Effector memory CD8-positive, alpha-beta T cell (primary cell): ENCODE results near the gene IQCF2.

Experiments used
- ATAC-seq: fragments of 150-1000 bp; cut with Tn5 transposase; replicated peaks from 2 replicates; pipeline ENCODE4 v1.10.0; 2021; ENCODE audit warnings: mild to moderate bottlenecking, moderate library complexity
- DNase-seq, 3 experiments: peaks; one replicate each; pipeline ENCODE4 v3.0.0; 2021
- H3K27ac Mint-ChIP-seq, 2 donors: one replicate each; pipeline ENCODE4 v1.8.0; 2022; ENCODE audit warnings: mild to moderate bottlenecking in 2 of 2, mixed read lengths in 2 of 2, moderate library complexity in 2 of 2
- H3K27me3 Mint-ChIP-seq, 2 donors: one replicate each; pipeline ENCODE4 v1.8.0; 2022; ENCODE audit warnings: mixed read lengths in 2 of 2
- H3K36me3 Mint-ChIP-seq: one replicate; pipeline ENCODE4 v1.8.0; 2022; ENCODE audit warnings: mild to moderate bottlenecking, moderate library complexity, mixed read lengths; ENCODE audit not compliant: insufficient read depth
- H3K4me1 Mint-ChIP-seq, 2 donors: one replicate each; pipeline ENCODE4 v1.8.0; 2022; ENCODE audit warnings: low read depth in 2 of 2, mixed read lengths in 2 of 2
- H3K4me3 Mint-ChIP-seq, 2 donors: one replicate each; pipeline ENCODE4 v1.8.0; 2022; ENCODE audit warnings: mild to moderate bottlenecking in 2 of 2, mixed read lengths in 2 of 2, moderate library complexity in 2 of 2
- H3K9me3 Mint-ChIP-seq, 2 donors: one replicate each; pipeline ENCODE4 v1.8.0; 2022; ENCODE audit warnings: mixed read lengths in 2 of 2
- total RNA-seq, 9 experiments: gene quantifications; one replicate each; lab custom pipeline; 2026; lab: John Stamatoyannopoulos, UW

The IQCF2 gene
- 0 reads per million in 9 experiments for total RNA-seq

DNA sequence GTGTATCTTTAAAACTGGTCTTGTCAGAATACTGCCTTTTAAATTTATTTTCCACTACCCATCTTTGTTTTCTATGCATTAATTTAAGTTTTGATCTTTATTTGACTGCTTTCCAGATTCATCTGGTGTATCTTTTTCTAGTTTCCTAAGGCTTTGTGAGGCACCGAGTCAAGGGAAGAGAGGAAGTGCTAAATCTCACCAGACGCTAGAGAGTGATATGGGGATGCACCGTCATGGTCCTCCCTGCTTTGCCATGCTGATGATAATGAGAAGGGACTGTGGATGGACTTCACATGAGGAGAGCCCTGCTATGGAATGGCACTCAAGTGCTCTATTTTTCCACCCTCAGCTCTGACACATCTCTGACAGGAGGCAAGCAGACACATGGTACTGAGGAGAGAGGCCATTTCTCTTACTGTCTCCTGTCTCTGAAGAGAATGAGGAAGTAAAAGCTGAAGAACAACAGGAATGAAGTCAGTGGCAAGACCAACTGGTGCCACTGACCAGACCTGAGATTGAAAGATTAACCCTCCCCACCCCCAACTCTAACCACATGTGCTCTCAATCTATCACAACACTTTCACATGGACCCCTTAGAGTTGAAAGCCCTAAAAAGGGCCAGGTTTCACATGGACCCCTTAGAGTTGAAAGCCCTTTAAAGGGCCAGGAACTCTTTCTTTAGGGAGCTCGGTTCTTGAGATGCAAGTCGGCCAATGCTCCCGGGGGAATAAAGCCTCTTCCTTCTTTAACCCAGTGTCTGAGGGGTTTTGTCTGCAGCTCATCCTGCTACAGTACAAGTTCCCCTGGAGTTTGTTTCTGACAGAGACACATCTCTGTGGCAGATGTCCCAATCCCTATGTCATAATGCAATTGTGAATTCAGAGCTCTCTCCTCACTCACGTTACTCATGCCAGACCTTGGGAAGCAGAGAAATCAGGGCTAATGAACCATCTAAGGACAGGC lies at the start of gene IQCF2:
TSS of gene IQCF2 (plus strand) at position 913 of the 963 bp plus-strand sequence. CDS start 52 bp downstream, outside the sequence.
- Mint-ChIP-seq H3K36me3 (no peaks in the 10 kb centered on the region), H3K27me3 (peaks cover 25 to 34% of the 10 kb centered on the region in 2 donors), H3K4me1 (peaks cover 0 to 3% of the 10 kb centered on the region in 2 donors), H3K4me3 (no peak within 1 kb of the TSS), H3K9me3 (no peaks in the 10 kb centered on the region), H3K27ac (no peak within 1 kb of the TSS)
- no peak for ATAC-seq
- DNase-seq: no peak

DNA sequence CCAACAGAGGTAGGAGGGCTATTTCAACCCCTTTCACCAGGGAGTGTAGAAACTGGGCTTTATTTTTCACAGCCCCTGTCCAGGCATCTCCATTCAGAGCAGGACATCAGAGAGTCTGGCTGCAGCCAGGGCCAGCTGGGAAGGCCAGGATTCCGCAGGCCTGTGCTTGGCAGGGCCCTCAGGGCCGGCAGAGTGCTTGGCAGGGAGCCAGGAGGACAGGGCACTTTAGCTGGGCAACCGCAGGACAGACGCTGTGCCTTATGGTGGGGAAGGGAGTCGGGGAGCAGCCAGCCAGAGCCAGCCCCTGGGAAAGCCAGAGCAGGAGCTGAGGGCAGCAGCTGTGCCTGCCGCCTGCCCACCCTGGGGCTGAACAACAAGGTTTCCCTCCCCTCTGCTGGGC lies 47.9 kb upstream of the IQCF2 start:
- no peaks in the 10 kb centered on the region for H3K36me3 Mint-ChIP-seq
- ATAC-seq: no peak
- peaks cover 0 to 6% of the 10 kb centered on the region in 2 donors for H3K4me1 Mint-ChIP-seq
- H3K4me3 Mint-ChIP-seq: no peak overlapping the region
- peaks cover 31 to 40% of the 10 kb centered on the region in 2 donors for H3K27me3 Mint-ChIP-seq
- no peak for DNase-seq
- no peak overlapping the region for H3K27ac Mint-ChIP-seq
- no peaks in the 10 kb centered on the region for H3K9me3 Mint-ChIP-seq

DNA sequence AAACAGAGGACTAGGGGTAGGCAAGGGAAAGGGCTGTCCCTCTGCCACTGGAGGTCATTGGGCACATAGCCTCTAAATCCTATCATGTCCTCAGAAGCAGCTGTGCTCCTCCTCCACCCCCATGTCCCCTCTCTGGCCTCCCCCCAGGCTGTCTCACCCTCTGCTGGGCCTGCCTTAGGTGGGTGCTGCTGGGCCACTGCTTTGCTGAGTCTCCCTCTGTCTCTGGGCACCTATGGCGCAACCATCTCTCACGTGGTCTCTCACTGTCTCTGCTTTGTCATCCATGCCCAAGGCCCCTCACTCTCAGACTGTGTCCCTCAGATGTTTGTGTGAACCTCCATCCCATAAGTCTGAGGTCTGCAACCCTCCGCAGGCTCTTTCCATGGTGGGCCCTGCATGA lies 47.4 kb upstream of the IQCF2 start:
- Mint-ChIP-seq H3K27ac (no peak overlapping the region), H3K4me1 (peaks cover 0 to 6% of the 10 kb centered on the region in 2 donors), H3K27me3 (peaks cover 32 to 45% of the 10 kb centered on the region in 2 donors)

DNA sequence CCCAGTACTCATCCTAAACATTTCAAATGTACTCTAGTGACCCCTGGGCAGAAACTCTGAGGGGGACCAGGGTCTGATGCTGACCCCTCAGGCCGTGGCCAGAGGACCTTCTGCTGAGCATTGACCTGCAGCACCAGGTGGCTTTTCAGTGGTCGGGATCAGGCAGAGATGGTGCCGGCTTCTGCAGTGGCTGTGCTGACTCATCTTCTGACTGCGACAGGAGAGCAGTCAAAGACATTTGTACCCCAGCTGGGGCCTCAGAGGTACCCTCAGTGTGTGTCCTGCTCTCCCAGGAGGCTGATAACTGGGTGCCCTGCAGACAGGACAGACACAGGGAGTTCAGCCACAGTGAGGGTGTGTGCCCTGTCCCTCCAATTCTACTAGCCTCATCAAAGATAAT lies 45.8 kb upstream of the IQCF2 start:
- Mint-ChIP-seq H3K4me1 (peaks cover under 1 to 10% of the 10 kb centered on the region in 2 donors), H3K9me3 (no peaks in the 10 kb centered on the region), H3K27ac (no peak overlapping the region), H3K4me3 (no peak overlapping the region), H3K27me3 (peaks cover 32 to 55% of the 10 kb centered on the region in 2 donors), H3K36me3 (no peaks in the 10 kb centered on the region)
- DNase-seq: no peak
- ATAC-seq: no peak

More for the DNA sequence above, 47.4 kb upstream of the IQCF2 start:
- DNase-seq (no peak), ATAC-seq (no peak)
- Mint-ChIP-seq H3K9me3 (no peaks in the 10 kb centered on the region), H3K4me3 (no peak overlapping the region), H3K36me3 (no peaks in the 10 kb centered on the region)

DNA sequence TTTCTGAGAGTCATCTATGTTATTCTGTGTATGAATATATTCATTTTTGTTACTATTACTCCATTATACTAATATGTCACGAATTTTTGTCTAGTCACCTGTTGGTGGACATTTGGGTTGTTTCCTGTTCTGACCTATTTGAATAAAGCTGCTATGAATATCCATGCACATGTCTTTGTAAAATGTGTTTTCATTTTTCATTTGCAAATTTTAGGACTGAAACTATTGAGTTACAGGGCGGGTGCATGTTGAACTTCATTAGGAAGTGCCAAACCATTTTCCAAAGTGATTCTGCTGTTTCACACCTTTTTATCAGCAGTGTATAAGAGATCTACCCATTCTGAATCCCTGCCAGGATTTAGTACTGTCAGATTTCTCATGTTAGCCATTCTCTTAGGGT lies 44.7 kb upstream of the IQCF2 start:
- ATAC-seq (no peak), DNase-seq (no peak)
- Mint-ChIP-seq H3K27me3 (peaks cover 32 to 59% of the 10 kb centered on the region in 2 donors), H3K4me1 (peaks cover 4 to 10% of the 10 kb centered on the region in 2 donors), H3K9me3 (no peaks in the 10 kb centered on the region), H3K27ac (no peak overlapping the region), H3K36me3 (no peaks in the 10 kb centered on the region), H3K4me3 (no peak overlapping the region)

DNA sequence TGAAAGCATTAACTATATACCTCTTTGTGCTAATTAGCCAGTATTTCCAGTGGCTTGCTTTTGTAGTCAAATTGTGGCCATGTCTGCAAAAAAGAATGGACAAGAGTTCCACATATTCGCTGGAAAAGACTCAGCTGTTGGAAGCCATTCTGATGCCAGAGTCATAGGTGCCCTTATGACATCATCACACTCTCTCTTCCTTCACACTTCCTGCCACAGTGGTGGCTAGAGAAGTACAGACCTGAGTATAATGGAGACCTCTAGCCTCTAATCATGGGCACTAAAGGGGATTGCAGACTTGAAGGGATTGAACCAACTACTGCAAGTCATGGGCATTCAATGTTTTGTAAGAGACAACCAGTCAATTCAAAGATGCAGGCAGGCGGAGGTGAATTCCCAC lies 44.0 kb upstream of the IQCF2 start:
- H3K27me3 Mint-ChIP-seq: peaks cover 32 to 59% of the 10 kb centered on the region in 2 donors
- ATAC-seq: no peak
- H3K27ac Mint-ChIP-seq: no peak overlapping the region

DNA sequence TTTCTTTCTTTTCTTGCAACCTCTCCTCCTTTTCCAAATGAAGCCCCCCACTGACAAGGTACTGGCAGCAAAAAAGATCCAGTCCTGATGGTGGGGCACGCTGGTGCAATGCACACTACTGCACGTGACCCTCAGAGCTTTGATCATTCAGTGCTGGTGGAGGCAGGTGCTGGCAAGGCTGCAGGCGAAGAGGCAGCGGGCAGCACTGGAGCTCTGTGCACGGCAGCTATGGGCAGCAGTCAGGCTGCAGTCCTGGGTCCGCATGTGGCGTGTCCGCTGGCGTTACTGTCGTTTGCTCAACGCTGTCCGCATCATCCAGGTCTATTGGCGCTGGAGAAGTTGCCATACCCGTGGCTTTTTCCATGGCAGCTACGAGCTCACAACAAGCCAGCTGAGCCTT lies 42.3 kb upstream of the IQCF2 start:
- no peaks in the 10 kb centered on the region for H3K36me3 Mint-ChIP-seq
- H3K9me3 Mint-ChIP-seq: no peaks in the 10 kb centered on the region
- H3K4me3 Mint-ChIP-seq: no peak overlapping the region
- peaks cover 32 to 61% of the 10 kb centered on the region in 2 donors for H3K27me3 Mint-ChIP-seq
- no peak overlapping the region for H3K27ac Mint-ChIP-seq
- ATAC-seq (no peak), DNase-seq (no peak)
- peaks cover 17 to 19% of the 10 kb centered on the region in 2 donors for H3K4me1 Mint-ChIP-seq

More for the DNA sequence above, 44.0 kb upstream of the IQCF2 start:
- Mint-ChIP-seq H3K4me3 (no peak overlapping the region), H3K4me1 (peaks cover 4 to 10% of the 10 kb centered on the region in 2 donors), H3K9me3 (no peaks in the 10 kb centered on the region), H3K36me3 (no peaks in the 10 kb centered on the region)
- no peak for DNase-seq

DNA sequence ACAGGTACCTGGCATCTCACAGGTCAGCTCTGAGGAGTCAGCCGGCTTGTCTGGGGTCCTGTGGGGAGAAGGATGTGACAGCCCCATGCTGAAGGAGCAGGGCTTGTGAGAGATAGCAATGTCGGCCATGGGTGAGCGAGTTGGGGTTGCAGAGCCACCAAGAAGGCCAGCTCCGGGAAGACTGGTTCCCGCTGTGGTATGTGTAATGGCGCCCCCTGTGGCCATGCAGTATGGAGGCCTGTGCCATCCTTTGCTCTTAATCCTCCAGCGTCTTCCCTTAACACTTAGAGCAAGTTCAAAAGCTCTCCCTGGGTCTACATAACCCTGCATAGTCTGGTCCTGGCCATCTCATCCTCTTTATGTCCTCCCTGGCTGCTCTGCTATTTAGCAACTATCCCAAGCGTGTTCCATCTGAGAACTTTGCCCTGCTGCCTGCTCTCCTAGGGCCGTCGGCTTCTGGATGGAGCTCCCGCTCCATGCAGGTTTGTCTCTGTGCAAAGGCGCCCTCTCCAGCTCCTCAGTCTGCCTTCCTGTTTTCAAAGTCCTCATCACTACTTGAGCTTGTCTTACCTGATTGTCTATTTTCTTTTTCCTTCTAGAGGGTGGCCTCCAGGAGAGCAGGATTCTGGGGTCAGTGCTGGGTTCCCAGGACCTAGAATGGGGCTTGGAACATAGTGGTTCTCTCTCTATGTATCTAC lies 41.6 kb upstream of the IQCF2 start:
- no peak for DNase-seq
- ATAC-seq: no peak
- Mint-ChIP-seq H3K36me3 (no peaks in the 10 kb centered on the region), H3K27ac (no peak overlapping the region), H3K27me3 (peaks cover 32 to 55% of the 10 kb centered on the region in 2 donors), H3K4me1 (peaks cover 17 to 19% of the 10 kb centered on the region in 2 donors), H3K4me3 (no peak overlapping the region), H3K9me3 (no peaks in the 10 kb centered on the region)

DNA sequence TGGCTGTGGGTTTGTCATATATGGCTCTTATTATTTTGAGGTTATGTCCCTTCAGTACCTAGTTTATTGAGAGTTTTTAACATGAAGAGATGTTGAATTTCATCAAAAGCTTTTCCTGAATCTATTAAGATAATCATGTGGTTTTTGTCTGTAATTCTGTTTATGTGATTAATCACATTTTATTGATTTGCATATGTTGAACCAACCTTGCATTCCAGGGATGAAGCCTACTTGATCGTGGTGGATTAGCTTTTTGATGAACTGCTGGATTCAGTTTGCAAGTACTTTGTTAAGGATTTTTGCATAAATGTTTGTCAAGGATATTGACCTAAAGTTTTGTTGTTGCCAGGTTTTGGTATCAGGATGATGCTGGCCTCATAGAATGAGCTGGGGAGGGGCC lies 33.1 kb upstream of the IQCF2 start:
- H3K4me1 Mint-ChIP-seq: peaks cover 5 to 6% of the 10 kb centered on the region in 2 donors
- no peak for DNase-seq
- no peak overlapping the region for H3K27ac Mint-ChIP-seq
- H3K27me3 Mint-ChIP-seq: peaks cover 18 to 36% of the 10 kb centered on the region in 2 donors
- H3K4me3 Mint-ChIP-seq: no peak overlapping the region
- no peaks in the 10 kb centered on the region for H3K36me3 Mint-ChIP-seq
- H3K9me3 Mint-ChIP-seq: peaks cover 9 to 20% of the 10 kb centered on the region in 2 donors
- no peak for ATAC-seq

DNA sequence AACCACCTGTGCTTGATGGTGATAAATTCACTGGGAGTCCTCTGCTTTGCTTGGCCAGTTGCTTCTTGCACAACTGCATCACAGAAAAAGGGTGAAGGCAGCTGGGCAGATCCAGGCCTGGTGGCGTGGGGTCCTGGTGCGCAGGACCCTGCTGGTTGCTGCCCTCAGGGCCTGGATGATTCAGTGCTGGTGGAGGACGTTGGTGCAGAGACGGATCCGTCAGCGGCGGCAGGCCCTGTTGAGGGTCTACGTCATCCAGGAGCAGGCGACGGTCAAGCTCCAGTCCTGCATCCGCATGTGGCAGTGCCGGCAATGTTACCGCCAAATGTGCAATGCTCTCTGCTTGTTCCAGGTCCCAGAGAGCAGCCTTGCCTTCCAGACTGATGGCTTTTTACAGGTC lies 31.1 kb upstream of the IQCF2 start:
- DNase-seq: no peak
- ATAC-seq: no peak
- Mint-ChIP-seq H3K36me3 (no peaks in the 10 kb centered on the region), H3K27ac (no peak overlapping the region), H3K9me3 (peaks cover 9 to 20% of the 10 kb centered on the region in 2 donors), H3K4me3 (no peak overlapping the region), H3K4me1 (peaks cover 0 to 2% of the 10 kb centered on the region in 2 donors), H3K27me3 (peaks cover 25 to 51% of the 10 kb centered on the region in 2 donors)

DNA sequence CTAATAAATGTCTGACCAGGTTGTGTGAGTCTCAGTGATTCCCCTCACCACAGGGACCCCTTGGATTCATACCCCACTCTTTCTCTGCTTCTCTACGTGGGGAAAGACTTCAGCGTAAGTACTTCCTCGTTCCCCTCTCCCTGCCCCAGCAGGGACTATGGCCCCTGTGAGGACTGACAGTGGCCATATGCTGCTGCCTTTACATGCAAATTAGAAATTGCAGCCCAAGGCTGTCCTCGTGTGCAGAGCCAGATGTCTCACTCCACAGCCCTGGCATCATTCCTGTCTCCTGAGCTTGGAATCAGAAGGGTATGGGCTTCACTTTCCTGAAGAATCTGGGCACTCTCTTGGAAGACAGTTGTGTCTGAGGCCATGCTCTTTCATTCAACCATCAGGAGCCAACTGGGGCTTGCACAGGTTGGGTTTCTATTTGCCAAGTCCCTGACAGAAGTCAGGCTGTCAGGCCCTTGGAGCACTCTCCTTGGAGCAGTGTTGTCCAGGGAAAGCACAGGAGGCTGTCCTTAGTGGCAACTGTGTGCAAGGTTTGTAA lies 30.5 kb upstream of the IQCF2 start:
- Mint-ChIP-seq H3K4me3 (no peak overlapping the region), H3K9me3 (peaks cover 9 to 20% of the 10 kb centered on the region in 2 donors), H3K27ac (no peak overlapping the region), H3K4me1 (peaks cover 0 to 2% of the 10 kb centered on the region in 2 donors), H3K36me3 (no peaks in the 10 kb centered on the region), H3K27me3 (peaks cover 30 to 53% of the 10 kb centered on the region in 2 donors)
- ATAC-seq: no peak
- DNase-seq: no peak

DNA sequence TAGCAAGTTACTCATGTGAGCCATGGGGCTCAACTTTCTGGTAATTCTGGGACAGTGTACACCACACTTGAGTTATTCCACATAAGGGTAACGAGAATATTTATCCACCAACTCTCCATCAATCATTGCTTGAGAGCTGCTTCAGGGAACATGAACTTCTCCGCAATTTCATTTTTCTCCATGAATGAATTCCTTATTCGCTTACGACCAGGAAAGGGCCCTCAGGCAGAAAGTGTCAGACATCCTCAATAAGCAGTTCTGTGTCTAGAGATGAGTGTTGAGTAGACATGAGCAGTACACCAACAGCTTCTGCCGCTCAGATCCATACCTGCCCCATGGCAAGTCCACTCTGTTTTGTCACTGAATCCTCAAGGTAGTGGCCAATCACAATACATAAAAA lies 24.8 kb upstream of the IQCF2 start:
- Mint-ChIP-seq H3K9me3 (no peaks in the 10 kb centered on the region), H3K27ac (no peak overlapping the region), H3K4me1 (no peaks in the 10 kb centered on the region), H3K4me3 (no peak overlapping the region), H3K27me3 (peaks cover 42% of the 10 kb centered on the region in 2 donors), H3K36me3 (no peaks in the 10 kb centered on the region)
- DNase-seq (no peak), ATAC-seq (no peak)

DNA sequence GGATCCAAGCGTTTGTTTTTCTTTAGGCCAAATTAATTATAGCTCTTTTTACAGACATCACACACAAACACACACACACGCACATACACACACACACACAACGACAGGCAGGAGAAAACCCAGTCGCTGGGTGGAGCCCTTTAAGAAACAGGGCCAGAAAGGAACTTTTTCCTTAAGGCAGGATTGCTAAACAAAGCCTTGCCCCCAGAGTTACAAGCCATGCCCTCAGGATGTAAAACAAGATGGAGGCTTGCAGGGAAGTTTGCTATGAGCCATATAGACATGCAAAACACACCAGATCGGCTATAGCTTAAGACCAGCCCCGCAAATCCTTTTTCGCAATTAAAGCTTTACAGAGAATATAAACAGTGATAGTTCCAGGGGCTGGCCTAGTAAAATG lies 16.3 kb upstream of the IQCF2 start:
- Mint-ChIP-seq H3K4me3 (no peak overlapping the region), H3K36me3 (no peaks in the 10 kb centered on the region), H3K4me1 (no peaks in the 10 kb centered on the region), H3K27ac (no peak overlapping the region), H3K27me3 (peaks cover 61 to 64% of the 10 kb centered on the region in 2 donors), H3K9me3 (peaks cover 3 to 14% of the 10 kb centered on the region in 2 donors)
- ATAC-seq (no peak), DNase-seq (no peak)
